ENCODE results near the gene NYAP2. TPM values are rescaled to one million over a fixed set of nuclear protein-coding genes. Genes with fewer than 3 reads are reported as not detected.

NYAP2 gene
- total RNA-seq, 1 experiment from 2014 or later = not detected

DNA sequence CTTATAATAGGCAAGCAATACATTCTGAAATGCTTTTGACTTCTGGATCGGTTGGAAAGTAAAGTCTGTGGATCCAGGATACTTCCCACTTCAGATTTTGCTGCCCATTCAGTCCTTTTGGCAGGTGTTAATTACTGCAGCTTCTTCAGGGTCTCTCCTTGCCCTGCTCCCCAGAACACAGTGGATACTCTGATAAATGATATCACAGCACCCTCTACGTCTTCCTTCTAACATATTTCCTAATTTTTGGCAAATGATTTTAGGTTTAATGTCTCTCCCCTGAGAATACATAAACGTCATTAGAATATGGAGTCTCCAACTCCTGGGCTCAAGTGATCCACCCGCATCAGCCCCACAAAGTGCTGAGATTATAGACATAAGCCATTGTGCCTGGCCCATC lies 249.8 kb downstream of the NYAP2 start:
- H3K9ac ChIP-seq (ENCODE audit: low read length) = no peak overlapping the region
- H3K79me2 ChIP-seq (ENCODE audit: insufficient read depth, low read length) = no peaks in the 10 kb centered on the region
- H3K36me3 ChIP-seq (ENCODE audit: control insufficient read depth in 1 of 2, insufficient read depth in 2 of 2, low read length in 2 of 2) = no peaks in the 10 kb centered on the region
- no peak overlapping the region for H3K4me2 ChIP-seq (ENCODE audit: low read length)
- no peaks in the 10 kb centered on the region for H3K9me2 ChIP-seq (ENCODE audit: insufficient read depth)
- ATAC-seq (no peak), DNase-seq (ENCODE audit: low read depth, low spot score) (no peak)
- no peaks in the 10 kb centered on the region for H3K9me3 ChIP-seq (ENCODE audit: control insufficient read depth in 1 of 2, insufficient read depth in 1 of 2, low read depth in 1 of 2, low read length in 2 of 2)
- H4K20me1 ChIP-seq (ENCODE audit: insufficient read depth) = no peaks in the 10 kb centered on the region
- intact Hi-C loops (cut with micrococcal nuclease) = no loop called here
- H3K4me3 ChIP-seq (replicated peaks in 1 of 2; ENCODE audit: low read depth in 1 of 2, low read length in 2 of 2) = no peak overlapping the region
- no peaks in the 10 kb centered on the region for H3K27me3 ChIP-seq (ENCODE audit: insufficient read depth, low read length)
- H3K27ac ChIP-seq (ENCODE audit: low read depth, low read length) = no peak overlapping the region
- POLR2A ChIA-PET = no interaction called here
- BruUV-seq (replicated peaks) = no TSS peak
- no peaks in the 10 kb centered on the region for H3K4me1 ChIP-seq (ENCODE audit: control insufficient read depth in 1 of 2, insufficient read depth in 2 of 2, low read length in 2 of 2)
- CTCF ChIA-PET = interaction anchor here (0.7 to 1.7 kb wide), 4 partner anchors 11 to 632 kb away, joined by 3 to 5 read pairs (median 4); no protein-coding TSS in a partner anchor
- H2AFZ ChIP-seq (ENCODE audit: low read depth, low read length, poor library complexity, severe bottlenecking) = no peak overlapping the region
- RAD21 ChIA-PET (ENCODE audit: low non-redundant PET in 1 of 2, low total read pairs in 2 of 2, uncharacterized antibody in 2 of 2, unreplicated experiment in 2 of 2) = no interaction called here
- TF ChIP-seq YY1 (IDR thresholded peaks at IDR 0.05; ENCODE audit: extremely low read depth, insufficient replicate concordance, low read depth, low read length) = no peak
- peak; percentile 52 for TF ChIP-seq RAD21 (IDR thresholded peaks at IDR 0.05; ENCODE audit: low read depth)

DNA sequence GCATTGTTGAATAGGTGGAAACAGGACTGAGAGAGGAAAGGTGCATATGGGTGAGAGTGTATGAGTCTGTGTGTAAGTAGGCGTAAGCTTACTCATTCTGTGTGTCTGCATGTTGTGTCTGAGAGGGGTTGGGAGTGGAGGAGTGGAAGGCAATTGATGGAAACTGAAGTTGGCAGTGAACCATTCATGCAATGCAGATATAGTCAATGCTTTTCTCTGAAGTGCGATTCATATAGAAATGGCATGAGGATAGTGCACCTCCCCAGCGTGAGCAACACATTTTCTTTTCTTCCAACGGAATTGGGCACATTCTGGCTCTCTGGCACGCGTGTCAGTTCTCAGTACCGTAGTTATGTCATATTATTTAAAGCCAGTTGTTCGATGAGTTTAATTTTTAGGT lies 250.5 kb downstream of the NYAP2 start:
- Histone ChIP-seq H3K4me2 (ENCODE audit: low read length) (no peak overlapping the region), H4K20me1 (ENCODE audit: insufficient read depth) (no peaks in the 10 kb centered on the region), H3K9ac (ENCODE audit: low read length) (no peak overlapping the region), H2AFZ (ENCODE audit: low read depth, low read length, poor library complexity, severe bottlenecking) (no peak overlapping the region), H3K9me3 (ENCODE audit: control insufficient read depth in 1 of 2, insufficient read depth in 1 of 2, low read depth in 1 of 2, low read length in 2 of 2) (no peaks in the 10 kb centered on the region), H3K9me2 (ENCODE audit: insufficient read depth) (no peaks in the 10 kb centered on the region), H3K27ac (ENCODE audit: low read depth, low read length) (no peak overlapping the region), H3K36me3 (ENCODE audit: control insufficient read depth in 1 of 2, insufficient read depth in 2 of 2, low read length in 2 of 2) (no peaks in the 10 kb centered on the region), H3K79me2 (ENCODE audit: insufficient read depth, low read length) (no peaks in the 10 kb centered on the region), H3K4me1 (ENCODE audit: control insufficient read depth in 1 of 2, insufficient read depth in 2 of 2, low read length in 2 of 2) (no peaks in the 10 kb centered on the region), H3K4me3 (replicated peaks in 1 of 2; ENCODE audit: low read depth in 1 of 2, low read length in 2 of 2) (no peak overlapping the region), H3K27me3 (ENCODE audit: insufficient read depth, low read length) (no peaks in the 10 kb centered on the region)
- BruUV-seq (replicated peaks) = no TSS peak
- ChIA-PET CTCF (interaction anchor here (1.7 kb wide), 1 partner anchor 15 kb away, joined by 5 read pairs; no protein-coding TSS in a partner anchor), RAD21 (ENCODE audit: low non-redundant PET in 1 of 2, low total read pairs in 2 of 2, uncharacterized antibody in 2 of 2, unreplicated experiment in 2 of 2) (no interaction called here), POLR2A (no interaction called here)
- DNase-seq (ENCODE audit: low read depth, low spot score) (no peak), ATAC-seq (no peak)
- TF ChIP-seq EZH2 (IDR thresholded peaks at IDR 0.05) = no peak
- no peak for TF ChIP-seq CBX3 (IDR thresholded peaks at IDR 0.05; ENCODE audit: low read depth)
- TF ChIP-seq POLR2AphosphoS5 (IDR thresholded peaks at IDR 0.05; ENCODE audit: low read depth, low read length) = no peak
- TF ChIP-seq, protein P1, sequence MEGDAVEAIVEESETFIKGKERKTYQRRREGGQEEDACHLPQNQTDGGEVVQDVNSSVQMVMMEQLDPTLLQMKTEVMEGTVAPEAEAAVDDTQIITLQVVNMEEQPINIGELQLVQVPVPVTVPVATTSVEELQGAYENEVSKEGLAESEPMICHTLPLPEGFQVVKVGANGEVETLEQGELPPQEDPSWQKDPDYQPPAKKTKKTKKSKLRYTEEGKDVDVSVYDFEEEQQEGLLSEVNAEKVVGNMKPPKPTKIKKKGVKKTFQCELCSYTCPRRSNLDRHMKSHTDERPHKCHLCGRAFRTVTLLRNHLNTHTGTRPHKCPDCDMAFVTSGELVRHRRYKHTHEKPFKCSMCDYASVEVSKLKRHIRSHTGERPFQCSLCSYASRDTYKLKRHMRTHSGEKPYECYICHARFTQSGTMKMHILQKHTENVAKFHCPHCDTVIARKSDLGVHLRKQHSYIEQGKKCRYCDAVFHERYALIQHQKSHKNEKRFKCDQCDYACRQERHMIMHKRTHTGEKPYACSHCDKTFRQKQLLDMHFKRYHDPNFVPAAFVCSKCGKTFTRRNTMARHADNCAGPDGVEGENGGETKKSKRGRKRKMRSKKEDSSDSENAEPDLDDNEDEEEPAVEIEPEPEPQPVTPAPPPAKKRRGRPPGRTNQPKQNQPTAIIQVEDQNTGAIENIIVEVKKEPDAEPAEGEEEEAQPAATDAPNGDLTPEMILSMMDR (IDR thresholded peaks at IDR 0.05 in 2 of 3, conservative IDR thresholded peaks at IDR 0.05 in 1 of 3; ENCODE audit: borderline replicate concordance in 1 of 3, insufficient read depth in 1 of 3, low read depth in 2 of 3, low read length in 2 of 3) = no peak
- TF ChIP-seq JUND (IDR thresholded peaks at IDR 0.05) = no peak
- no peak for TF ChIP-seq CEBPB (IDR thresholded peaks at IDR 0.05; ENCODE audit: low read depth)
- TF ChIP-seq EGR1 (IDR thresholded peaks at IDR 0.05; ENCODE audit: low read depth) = no peak
- no peak for TF ChIP-seq SIN3A (IDR thresholded peaks at IDR 0.05; ENCODE audit: low read depth)
- TF ChIP-seq EZH2phosphoT487 (IDR thresholded peaks at IDR 0.05; ENCODE audit: borderline replicate concordance) = no peak
- TF ChIP-seq SP1 (IDR thresholded peaks at IDR 0.05; ENCODE audit: low read depth) = no peak
- no peak for TF ChIP-seq ELF1 (IDR thresholded peaks at IDR 0.05; ENCODE audit: borderline replicate concordance, low read depth)
- TF ChIP-seq RAD21 (IDR thresholded peaks at IDR 0.05; ENCODE audit: low read depth) = no peak
- TF ChIP-seq ATF3 (IDR thresholded peaks at IDR 0.05) = no peak
- intact Hi-C loops (cut with micrococcal nuclease) = no loop called here

All from HCT116 (cell line).